CD4-positive, alpha-beta T cell treated with Interleukin-4 for 4 hours (primary cell): ENCODE data around the gene ANKRD16.
"Not testable (repeated sequence)": the region's sequence is repeated elsewhere in the genome, so short reads cannot be mapped to it uniquely, and the experiment has no call there.

Experiments used
- DNase-seq: peaks from one replicate; pipeline ENCODE4 v3.0.0-alpha.2; 2020

Gene ANKRD16

DNA sequence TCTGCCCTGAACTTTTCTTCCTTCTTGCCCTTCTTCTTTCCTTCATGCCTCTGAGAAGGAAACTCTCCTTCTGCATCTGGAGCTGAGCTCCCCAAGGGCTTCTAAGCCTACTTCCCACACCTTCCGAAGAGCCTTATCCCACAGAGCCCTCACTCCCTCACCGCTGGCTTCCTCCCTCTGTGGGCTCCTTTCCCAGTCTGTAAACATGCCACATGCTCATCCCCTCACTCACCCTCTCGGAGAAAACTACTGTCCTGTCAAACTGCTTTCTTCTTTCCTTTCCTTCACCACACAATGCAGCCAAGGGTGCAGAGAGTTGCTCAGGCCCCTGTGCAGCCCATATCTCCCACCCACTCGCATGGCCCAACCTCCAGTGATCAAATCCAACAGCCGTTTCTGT is 18.1 kb downstream of the ANKRD16 start:
- DNase-seq = no peak

DNA sequence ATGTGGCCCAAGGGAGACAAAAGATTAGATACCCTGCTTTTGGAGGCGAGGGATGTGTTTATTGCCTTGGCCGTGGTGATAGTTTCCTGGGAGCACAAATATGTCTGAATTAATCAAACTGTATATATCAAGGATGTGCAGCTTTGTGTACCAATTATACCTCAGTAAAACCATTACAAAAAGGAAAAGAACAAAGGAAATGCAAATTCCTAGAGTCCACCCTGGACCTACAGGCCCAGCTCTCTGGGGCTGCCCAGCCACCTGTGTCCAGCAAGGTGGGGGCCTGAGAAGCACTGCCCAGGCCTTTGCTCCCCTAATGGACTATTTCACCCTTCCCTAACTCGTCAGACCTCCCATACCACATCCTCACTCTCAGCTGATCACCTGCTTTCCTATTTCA is 20.5 kb downstream of the ANKRD16 start:
- no peak for DNase-seq

DNA sequence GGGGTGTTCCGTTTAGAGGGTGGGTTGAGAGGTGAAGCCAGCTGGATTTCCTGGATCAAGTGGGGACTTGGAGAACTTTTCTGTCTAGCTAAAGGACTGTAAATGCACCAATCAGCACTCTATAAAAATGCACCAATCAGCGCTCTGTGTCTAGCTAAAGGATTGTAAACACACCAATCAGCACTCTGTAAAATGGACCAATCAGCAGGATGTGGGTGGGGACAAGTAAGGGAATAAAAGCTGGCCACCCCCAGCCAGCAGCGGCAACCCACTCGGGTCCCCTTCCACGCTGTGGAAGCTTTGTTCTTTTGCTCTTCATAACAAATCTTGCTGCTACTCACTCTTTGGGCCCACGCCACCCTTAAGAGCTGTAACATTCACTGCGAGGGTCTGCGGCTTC is 21.3 kb downstream of the ANKRD16 start:
- DNase-seq = not testable (repeated sequence)

DNA sequence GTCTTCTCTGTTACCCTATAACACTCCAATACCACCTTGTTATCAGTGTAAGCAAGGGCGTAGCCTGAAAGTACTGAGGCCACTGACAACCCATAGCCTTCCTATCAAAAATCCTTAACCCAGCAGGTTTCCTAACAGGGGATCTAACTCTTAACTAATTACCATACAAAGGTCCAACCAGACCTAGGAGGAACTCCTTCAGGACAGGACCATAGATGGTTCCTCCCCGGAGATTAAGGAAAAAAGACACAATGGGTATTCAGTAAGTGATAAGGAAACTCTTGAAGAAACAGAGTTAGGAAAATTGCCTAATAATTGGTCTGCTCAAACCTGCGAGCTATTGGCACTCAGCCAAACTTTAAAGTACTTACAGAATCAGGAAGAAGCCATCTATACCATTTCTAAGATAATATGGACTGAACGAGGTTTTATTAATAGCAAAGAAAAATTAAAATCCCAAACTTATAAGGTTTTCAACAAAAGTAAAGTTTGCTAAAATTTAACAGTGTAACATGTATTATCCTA is 22.5 kb downstream of the ANKRD16 start:
- DNase-seq = not testable (repeated sequence)

DNA sequence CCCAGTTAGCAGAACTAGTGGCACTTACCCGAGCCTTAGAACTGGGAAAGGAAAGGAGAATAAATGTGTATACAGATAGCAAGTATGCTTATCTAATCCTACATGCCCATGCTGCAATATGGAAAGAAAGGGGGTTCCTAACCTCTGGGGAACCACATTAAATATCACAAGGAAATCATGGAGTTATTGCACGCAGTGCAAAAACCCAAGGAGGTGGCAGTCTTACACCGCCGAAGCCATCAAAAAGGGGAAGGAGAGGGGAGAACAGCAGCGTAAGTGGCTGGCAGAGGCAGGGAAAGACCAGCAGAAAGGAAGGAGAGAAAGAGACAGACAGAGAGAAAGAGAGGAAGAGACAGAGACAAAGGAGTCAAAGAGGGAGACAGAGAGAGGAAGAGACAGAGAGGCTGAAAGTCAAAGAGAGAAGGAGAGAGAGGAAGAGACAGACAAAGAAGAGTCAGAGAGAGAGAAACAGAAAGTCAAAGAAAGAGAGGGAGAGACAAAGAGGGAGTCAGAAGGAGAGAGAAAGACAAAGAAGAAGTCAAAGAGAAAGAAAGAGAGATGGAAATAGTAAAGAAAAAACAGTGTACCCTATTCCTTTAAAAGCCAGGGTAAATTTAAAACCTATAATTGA is 23.1 kb downstream of the ANKRD16 start:
- not testable (repeated sequence) for DNase-seq

DNA sequence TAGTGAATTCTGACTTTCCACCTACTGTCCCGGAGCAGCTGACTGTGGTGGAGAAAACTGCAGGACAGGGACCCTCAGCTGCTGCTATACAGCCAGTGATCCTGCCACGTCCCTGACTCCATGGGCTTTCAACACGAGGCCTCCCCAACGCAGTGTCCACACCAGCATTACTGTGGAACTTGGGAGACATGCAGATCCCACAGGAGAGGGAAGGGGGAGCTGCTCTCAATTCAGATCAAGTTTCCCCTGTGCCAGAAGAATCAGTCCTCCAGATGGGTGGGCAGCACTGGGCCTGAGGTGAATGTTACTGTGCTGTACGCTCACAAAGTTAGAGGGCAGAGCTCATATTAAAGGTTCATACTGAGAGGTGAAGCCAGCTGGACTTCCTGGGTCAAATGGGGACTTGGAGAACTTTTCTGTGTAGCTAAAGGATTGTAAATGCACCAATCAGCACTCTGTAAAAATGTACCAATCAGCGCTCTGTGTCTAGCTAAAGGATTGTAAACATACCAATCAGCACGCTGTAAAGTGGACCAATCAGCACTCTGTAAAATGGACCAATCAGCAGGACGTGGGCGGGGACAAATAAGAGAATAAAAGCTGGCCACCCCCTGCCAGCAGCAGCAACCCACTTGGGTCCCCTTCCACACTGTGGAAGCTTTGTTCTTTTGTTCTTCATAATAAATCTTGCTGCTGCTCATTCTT is 26.6 kb downstream of the ANKRD16 start:
- DNase-seq = not testable (repeated sequence)

DNA sequence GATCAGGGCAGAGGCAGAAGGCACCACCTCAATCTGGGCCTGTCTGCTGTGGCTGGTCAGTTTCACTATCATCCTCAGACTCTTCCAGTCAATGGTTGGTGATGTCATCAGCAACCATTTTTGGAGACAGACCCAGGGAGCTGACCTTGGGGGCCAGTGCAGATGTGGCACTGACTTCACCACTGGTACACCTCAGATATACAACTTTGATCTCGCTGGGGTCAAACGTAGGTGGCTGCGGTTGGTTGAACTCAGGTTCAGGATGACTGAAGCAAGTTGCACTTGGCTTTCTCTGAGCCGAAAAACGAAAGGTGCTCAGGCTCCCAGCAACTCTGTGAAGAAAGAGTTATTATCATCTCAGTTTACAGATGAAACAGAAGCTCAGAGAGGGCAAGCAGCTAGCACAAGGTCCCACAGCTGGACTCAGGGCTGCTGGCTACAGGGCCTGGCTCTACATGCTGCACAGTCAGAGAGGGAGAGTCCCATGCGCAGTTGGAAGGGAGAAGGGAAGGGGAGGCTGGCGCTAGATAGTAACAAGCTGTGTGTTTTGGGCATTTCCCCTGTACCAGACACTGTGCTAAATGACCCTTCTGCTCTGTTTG is 27.2 kb downstream of the ANKRD16 start:
- no peak for DNase-seq

DNA sequence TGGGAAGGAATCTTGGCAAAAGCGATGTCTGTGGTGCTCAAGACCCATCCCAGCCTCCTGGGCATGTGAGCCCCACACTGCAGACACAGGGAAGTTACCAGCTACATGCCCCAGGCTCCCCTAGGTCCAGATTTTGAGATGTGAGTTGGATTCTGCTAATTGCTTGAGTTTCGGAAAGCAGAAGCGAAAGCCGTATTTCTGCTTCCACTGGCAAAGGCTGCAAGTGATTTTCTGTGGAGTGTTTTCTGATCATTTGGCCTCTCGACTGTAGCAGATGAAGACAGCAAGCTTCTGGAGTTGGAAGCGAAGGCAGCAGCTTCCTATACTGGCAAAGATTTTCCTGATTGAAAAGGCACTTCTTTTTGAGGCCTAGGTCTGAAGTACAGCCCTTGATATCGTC is 29.6 kb downstream of the ANKRD16 start:
- DNase-seq = no peak

DNA sequence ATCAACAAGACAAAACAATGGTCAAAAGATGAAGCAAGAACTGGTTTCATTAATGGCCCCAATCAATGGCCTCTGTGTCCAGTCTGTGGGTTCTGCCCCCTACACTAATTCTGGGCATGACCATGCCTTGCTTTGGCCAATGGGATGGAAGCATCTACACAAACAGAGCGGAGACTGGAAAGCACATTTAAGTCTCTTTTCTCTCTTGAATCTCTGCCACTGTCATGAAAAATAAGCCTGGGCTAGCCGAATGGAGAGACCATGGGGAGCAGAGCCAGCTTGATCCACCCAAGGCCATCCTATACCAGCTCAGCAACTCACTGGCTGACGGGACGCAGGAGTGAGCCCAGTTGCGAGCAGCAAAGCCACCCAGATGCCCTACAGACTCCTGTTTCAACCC is 30.9 kb downstream of the ANKRD16 start:
- DNase-seq = no peak

DNA sequence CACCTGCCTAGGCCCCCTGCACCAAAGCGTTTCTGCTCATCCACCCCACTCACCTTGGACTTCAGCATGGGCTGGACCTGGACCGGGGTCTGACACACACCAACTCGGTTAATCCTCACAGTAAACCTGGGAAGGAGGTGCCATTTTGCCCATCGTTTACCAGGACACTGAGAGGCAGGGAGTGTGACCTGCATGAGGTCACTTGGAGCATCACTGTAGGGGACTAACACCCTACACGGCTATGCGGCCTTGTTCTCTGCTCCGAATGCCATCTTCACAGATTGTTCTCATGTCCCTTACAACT is 33.0 kb downstream of the ANKRD16 start:
- DNase-seq = no peak

DNA sequence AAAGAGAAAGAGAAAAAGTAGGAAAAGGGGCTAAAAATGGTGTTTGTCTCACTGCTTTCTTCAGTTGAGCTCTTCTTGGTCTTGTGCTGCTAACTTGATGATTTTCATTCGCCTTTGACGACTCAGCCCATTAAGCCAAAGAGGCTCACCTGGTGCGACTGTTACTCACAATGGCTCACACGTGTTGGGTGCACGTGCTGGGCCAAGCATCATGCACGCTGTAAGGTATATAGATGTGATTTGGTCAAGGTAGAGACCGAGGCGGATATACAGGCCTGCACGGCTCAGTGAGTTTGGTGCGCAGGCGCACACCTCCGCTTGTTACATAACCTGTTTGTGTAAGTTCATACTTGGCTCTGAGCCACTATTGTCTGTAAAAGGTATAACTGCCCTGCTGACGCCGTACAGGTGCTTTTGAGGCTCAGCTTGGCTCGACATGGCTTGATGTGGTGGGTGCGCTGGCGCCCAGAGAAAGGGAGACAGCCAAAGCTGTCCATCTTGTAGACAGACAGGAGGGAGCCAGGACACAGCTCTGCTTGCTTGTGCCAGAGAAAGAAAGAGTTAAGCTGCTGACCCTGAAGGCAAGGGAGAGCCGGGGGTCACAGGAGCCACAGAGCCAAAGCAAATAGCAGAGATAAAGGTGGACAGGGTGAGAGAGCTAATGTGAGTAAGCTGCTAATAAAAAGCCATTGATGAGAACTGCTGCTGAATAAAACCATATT is 33.6 kb downstream of the ANKRD16 start:
- no peak for DNase-seq

DNA sequence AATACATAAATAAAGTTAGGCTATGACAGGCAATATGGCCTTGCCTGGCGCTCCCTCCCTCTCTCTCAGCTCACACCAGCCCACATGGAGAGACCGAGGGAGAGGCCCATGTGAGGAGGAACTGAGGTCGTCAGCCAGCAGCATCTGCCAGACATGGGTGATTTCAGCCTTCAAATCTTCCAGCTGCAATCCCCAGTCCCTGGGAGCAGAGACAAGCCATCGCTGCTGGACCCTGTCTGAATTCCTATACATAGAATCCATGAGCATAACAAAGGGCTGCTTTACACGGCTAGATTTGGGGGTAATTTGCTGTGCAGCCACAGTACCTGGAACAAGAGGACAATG is 35.6 kb downstream of the ANKRD16 start:
- DNase-seq = no peak

DNA sequence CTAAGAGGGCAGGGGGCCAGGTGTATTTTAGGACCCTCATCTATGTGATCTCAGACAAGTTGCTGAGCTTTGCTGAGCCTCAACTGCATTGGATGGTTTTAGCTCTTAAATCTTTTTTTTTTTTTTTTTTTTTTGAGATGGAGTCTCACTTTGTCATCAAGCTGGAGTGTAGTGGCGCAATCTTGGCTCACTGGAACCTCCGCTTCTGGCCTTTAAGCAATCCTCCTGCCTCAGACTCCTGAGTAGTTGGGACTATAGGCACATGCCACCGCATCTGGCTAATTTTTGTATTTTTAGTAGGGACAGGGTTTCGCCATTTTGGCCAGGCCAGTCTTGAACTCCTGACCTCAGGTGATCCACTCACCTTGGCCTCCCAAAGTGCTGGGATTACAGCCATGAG is 43.0 kb downstream of the ANKRD16 start:
- not testable (repeated sequence) for DNase-seq

DNA sequence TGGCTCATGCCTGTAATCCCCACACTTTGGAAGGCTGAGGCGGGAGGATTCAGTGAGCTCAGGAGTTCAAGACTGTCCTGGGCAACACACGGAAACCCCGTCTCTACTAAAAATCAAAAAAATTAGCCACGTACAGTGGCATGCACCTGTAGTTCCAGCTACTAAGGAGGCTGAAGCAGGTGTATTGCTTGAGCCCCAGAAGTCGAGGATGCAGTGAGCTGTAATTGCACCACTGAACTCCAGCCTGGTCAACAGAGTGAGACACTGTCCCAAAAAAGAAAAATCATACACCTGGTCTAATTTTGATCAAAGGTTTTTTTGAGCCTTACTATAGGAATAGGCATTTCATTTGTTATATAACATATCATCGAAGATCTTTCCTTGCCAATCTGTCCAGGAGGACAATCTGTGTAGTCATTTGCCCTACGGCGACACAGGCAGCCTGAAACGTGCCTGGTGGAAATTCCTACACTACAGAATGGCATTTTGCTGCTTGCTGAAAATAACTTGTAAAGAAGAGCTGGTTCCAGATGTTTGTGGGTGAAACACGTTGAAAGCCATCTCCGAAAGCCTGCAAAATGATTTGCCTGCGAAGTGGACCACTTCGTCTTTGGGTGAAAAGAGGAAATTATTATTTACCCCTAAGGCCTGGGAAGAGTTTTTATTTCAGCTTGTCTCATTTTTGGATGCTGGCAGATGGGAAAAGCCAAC is 45.2 kb downstream of the ANKRD16 start:
- no peak for DNase-seq

DNA sequence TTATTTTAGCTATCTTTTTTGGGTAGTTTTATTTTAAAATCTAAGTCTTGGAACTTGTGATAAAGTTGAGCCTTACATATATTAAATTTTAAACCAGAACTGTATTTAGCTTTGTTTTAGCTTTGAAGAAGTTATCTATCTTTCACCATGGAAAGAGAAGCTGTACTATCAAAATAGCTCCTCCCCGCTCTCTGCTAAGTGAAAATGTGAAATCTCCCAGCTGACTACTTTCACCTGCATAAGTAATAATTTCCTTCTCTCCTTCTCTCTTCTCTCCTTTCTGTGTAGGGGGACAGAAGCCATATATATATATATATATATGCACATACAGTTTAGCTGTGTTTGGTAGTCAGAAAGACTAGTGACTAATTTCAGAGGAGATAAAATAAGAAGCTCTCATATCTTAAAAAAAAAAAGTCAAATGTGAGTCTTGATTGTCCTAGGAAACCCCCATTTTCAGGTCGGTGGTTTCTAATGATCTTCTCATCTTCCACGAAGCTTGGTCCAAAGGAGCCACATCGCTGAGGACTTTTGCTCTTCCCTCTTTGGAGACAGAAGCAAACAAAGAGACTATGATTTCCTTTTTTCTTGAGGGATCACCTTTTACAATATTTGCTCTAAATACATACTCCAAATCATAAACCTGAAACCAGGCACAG is 45.9 kb downstream of the ANKRD16 start:
- no peak for DNase-seq

DNA sequence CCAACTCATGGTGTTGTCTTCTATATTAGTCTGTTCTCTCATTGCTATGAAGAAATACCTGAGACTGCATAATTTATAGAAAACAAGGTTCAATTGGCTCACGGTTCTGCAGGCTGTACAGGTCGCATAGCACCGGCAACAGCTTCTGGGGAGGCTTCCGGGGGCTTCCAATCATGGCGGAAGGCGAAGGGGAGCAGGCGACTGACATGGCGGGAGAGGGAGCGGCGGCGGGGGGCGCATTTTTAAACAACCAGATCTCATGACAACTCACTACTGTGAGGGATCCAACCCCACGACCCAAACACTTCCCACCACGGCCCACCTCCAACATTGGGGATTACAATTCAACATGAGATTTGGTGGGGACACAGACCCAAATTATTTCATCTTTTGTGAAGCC is 47.7 kb downstream of the ANKRD16 start:
- no peak for DNase-seq

DNA sequence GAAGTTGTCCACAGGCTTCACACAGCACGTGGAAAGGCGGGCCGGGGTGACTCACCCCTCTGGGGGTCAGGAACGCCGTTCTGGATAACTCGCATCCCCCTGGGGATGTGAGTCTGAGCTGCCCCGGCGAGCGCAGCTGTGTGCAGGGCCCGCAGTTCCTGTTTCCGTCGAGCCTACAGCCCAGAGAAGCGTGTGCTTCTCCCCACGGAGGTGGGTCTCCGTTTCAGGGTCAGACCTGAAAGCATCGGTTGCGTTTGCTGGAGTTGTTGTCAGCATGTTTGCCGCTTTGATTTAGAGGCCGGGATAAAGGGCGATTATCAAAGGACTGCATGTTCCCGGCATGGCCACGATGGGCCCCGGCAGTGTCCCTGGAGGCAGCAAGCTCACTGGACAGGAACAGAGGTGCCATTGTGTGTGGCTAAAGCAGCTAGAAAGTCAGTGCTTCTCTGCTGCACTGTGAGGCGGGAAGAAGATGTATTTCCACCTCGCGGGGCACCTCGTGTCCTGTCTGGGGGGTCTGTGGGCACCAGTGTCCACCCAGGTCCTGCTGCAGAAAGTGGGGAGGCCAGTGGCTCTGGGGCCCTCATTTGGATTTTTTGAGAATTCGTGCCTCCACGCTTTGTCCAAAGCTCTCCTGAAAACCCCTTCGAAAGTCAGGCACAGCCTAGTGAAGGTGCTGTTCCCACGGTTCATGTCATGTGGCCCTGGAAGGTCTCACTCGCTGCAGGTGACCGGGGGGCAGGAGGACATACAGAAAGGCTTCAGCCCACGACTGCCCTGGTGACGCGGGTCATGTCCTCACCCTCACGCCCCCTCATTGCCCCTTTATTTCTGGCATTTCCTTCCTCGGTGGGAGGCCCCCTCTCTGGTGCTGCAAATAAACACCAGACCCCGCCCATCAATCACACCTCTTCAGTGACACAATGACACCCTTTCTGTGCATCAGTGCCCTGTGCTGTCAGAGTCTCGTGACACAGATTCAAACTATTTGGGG is 49.1 kb downstream of the ANKRD16 start:
- DNase-seq = no peak

DNA sequence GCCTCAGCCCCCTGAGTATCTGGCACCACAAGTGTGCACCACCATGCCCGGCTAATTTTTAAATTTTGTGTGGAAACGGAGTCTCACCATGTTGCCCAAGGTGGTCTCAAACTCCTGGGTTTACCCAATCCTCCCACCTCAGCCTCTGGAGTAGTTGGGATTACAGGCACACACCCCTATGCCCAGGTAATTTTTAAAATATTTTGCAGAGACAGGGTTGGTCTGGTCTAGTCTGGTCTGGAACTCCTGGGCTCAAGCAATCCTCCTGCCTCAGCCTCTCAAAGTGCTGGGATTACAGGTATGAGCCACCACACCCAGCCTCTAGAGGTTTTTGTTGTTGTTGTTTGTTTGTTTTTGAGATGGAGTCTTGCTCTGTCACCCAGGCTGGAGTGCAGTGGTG is 53.5 kb downstream of the ANKRD16 start:
- not testable (repeated sequence) for DNase-seq

DNA sequence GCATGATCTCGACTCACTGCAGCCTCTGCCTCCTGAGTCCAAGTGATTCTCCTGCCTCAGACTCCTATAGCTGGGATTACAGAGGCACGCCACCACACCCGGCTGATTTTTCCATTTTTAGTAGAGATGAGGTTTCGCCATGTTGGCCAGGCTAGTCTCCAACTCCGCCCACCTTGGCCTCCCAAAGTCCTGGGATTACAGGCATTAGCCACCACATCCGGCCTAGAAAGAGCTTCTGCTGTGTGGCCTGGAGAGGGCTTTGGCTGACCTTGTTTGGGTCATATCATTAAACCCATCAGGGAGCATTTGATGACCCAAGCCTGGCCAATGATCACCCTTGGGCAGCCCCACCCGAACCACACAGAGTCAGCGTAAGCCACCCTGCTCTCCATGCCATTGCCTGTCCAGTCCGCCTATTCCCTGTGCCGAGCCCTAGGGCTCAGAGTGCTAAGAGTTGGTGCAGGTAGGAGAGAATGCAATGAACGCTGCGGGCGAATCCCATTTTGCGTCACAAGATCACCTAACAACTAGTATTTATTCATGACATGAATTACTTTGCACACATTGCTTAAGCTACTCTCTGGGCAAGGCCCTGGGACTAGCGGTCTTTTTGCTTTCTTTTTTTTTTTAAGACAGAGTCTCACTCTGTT is 54.1 kb downstream of the ANKRD16 start:
- DNase-seq = no peak

DNA sequence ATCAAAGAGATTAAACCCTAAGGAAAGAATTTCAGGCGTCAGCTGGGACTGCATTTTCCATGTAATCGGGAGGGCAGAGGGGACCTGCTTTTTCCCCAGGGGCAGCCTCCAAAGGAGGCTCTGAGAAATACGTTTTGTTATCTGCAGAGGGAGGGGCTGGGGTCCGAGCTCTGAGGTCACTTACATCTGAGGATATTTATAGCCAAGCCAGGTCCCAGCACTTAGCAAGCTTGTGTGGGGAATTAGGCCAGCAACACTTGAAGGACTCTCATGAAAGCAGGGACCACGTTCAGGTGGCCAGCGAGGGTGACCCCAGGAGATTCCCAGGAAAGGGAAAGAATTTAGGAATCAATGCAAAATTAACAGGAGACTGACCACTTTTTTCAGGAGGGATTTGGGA is 55.9 kb downstream of the ANKRD16 start:
- no peak for DNase-seq

DNA sequence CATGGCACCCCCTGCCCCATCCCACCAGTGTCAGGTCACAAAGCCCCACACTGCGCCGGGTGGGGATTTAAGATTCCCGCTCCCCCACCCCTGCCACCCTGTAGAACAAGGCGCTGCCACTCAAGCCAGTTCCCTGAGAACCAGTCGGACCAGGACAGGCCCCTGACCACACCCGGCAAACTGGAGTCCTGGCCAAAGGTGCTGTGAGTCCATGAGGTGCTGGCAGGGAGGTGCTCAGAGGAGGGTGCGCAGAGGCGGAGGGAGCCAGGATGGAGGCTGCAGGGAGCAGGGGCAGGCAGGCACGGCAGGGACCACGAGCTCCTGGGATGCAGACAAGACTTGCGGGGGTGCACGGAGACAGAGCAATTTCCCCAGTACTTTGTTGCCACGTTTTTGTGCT is 56.7 kb downstream of the ANKRD16 start:
- DNase-seq = no peak
